GM12891 (cell line): ENCODE measurements around the gene INAVA.

Experiments used
- POLR2A ChIP-seq: IDR thresholded peaks from 2 replicates; pipeline ENCODE4 v1.6.1; 2011; ENCODE audit warnings: low read depth, low read length, control low read depth
- POLR2AphosphoS5 ChIP-seq: IDR thresholded peaks from 2 replicates; pipeline ENCODE4 v1.6.1; 2011; ENCODE audit warnings: low read depth, low read length, control low read depth
- SPI1 ChIP-seq: IDR thresholded peaks from 2 replicates; pipeline ENCODE4 v1.6.1; 2011; ENCODE audit warnings: low read depth, low read length, control low read depth
- TAF1 ChIP-seq: IDR thresholded peaks from 2 replicates; pipeline ENCODE4 v1.6.1; 2011; ENCODE audit warnings: low read depth, low read length, control low read depth

DNA sequence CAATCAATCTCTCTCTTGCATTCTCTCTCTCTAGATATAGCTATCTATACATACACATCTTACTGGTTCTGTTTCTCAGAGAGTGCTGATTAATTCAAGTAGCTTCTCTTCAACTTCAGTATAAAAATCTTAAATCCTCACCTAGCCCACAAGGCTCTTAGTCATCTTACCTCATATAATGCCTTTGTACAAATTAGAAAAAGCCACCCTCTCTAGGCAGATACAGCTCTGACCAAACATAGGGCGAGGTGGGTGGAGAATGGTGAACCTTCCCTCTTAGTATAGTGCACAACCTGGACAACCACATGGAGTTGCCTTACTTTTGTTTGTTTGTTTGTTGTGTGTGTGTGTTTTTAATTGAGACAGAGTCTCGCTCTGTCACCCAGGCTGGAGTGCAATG lies 5.1 kb upstream of the INAVA start:
- no peak for TF ChIP-seq POLR2A
- no peak for TF ChIP-seq POLR2AphosphoS5
- TF ChIP-seq TAF1: no peak
- no peak for TF ChIP-seq SPI1
